Prostate gland (tissue), 2 donors: ENCODE data around the gene UBAC1. TPM values are rescaled to one million over a fixed set of nuclear protein-coding genes. Genes with fewer than 3 reads are reported as not detected.
"Not testable (repeated sequence)": the region's sequence is repeated elsewhere in the genome, so short reads cannot be mapped to it uniquely, and the experiment has no call there.

Experiments used
- DNase-seq: peaks from one replicate; pipeline ENCODE4 v3.0.0-alpha.2; 2019; ENCODE audit warnings: low spot score
- H3K27ac ChIP-seq, 2 donors: fragments of 200-600 bp; sonication (generic); 2 replicates each; pipeline ENCODE4 v1.5.1; 2017 to 2019
- H3K27me3 ChIP-seq: fragments of 200-600 bp; sonication (generic); replicated peaks from 2 replicates; pipeline ENCODE4 v1.5.1; 2019; ENCODE audit not compliant: insufficient read depth
- H3K36me3 ChIP-seq, 2 donors: fragments of 200-600 bp; sonication (generic); 1 replicate in 1 of 2; 2 replicates in 1 of 2; pipeline versions ENCODE4 v1.5.1 to v1.8.1; 2017 to 2019
- H3K4me1 ChIP-seq: fragments of 200-600 bp; sonication (generic); replicated peaks from 2 replicates; pipeline ENCODE4 v1.5.1; 2019
- H3K4me3 ChIP-seq, 2 donors: fragments of 200-600 bp; sonication (generic); 2 replicates each; pipeline ENCODE4 v1.5.1; 2017 to 2019
- H3K9me3 ChIP-seq: fragments of 200-600 bp; sonication (generic); 2 replicates; pipeline ENCODE4 v1.5.1; 2017
- CTCF ChIP-seq, 4 experiments: fragments of 200-600 bp in 2 of 4; fragments of 450-650 bp in 2 of 4; sonication (generic) in 2 of 4; IDR thresholded peaks; 1 replicate in 3 of 4; 2 replicates in 1 of 4; pipeline ENCODE4 v1.5.1; 2016 to 2019; ENCODE audit warnings: antibody characterized with exemption in 4 of 4, mild to moderate bottlenecking in 2 of 4, moderate library complexity in 2 of 4
- POLR2A ChIP-seq: fragments of 450-650 bp; IDR thresholded peaks from one replicate; pipeline ENCODE4 v1.6.1; 2016; ENCODE audit warnings: antibody characterized with exemption, mild to moderate bottlenecking
- POLR2AphosphoS5 ChIP-seq: sonication (generic); formaldehyde crosslinking; IDR thresholded peaks from one replicate; pipeline ENCODE4 v1.6.1; 2017; ENCODE audit warnings: antibody characterized with exemption
- WGBS: methylation state at CpG from one replicate; pipeline ENCODE4 v1.1.5; 2018; 5-methylcytosine and 5-hydroxymethylcytosine counted together
- intact Hi-C: fragments of 100-400 bp; cut with DNase I; formaldehyde crosslinking; loops from one replicate; pipeline ENCODE4 v1.14.2; 2022
- total RNA-seq, 2 donors: library from RNA; depleted of rRNA; stranded (reverse); fragments of >200 nt; gene quantifications; one replicate each; pipeline ENCODE4 v1.1.0, GENCODE V29; 2016

UBAC1 gene
- total RNA-seq, 2 donors from 2014 or later, result 53.7 to 59.1 TPM

- no peaks in the 10 kb centered on the region for H3K27me3 ChIP-seq
- no peaks in the 10 kb centered on the region for H3K36me3 ChIP-seq
- no peak overlapping the region for H3K4me3 ChIP-seq
- no peak overlapping the region for H3K27ac ChIP-seq
- TF ChIP-seq POLR2A (no peak), POLR2AphosphoS5 (no peak), CTCF (IDR thresholded peaks at IDR 0.05) (no peak)
- intact Hi-C loops, result loop anchor here (10.0 kb wide), 2 partner anchors 103 to 363 kb away; no protein-coding TSS in a partner anchor
- DNase-seq, result no peak
- 51% methylated on average over 5 of the region's 5 CpGs for WGBS
- no peaks in the 10 kb centered on the region for H3K4me1 ChIP-seq
- H3K9me3 ChIP-seq, result no peaks in the 10 kb centered on the region
Observed at GRCh38 chr9:135968083-135968476, 6.9 kb upstream of the UBAC1 start.

GRCh38 chr9:135966916-135967260, 5.7 kb upstream of the UBAC1 start:
- H3K9me3 ChIP-seq, DNase-seq, H3K4me1 ChIP-seq, H3K27ac ChIP-seq, H3K4me3 ChIP-seq, H3K27me3 ChIP-seq, H3K36me3 ChIP-seq: not testable (repeated sequence)
- intact Hi-C loops, result loop anchor here (1.0 to 10.0 kb wide), 3 partner anchors 102 to 362 kb away; no protein-coding TSS in a partner anchor
- 78% methylated on average over 13 of the region's 16 CpGs for WGBS

- Histone ChIP-seq H3K9me3 (no peaks in the 10 kb centered on the region), H3K4me1 (no peaks in the 10 kb centered on the region), H3K36me3 (no peaks in the 10 kb centered on the region), H3K4me3 (no peak overlapping the region), H3K27me3 (no peaks in the 10 kb centered on the region), H3K27ac (no peak overlapping the region)
- DNase-seq, result no peak
- TF ChIP-seq CTCF (IDR thresholded peaks at IDR 0.05) (no peak), POLR2AphosphoS5 (no peak), POLR2A (no peak)
- 64% methylated on average over 11 of the region's 11 CpGs for WGBS
- intact Hi-C loops, result loop anchor here (10.0 kb wide), 2 partner anchors 100 to 360 kb away; no protein-coding TSS in a partner anchor
Observed at GRCh38 chr9:135965124-135965756, 4.1 kb upstream of the UBAC1 start.

- peaks cover 3% of the 10 kb centered on the region for H3K4me1 ChIP-seq
- 55% methylated on average over 10 of the region's 10 CpGs for WGBS
- H3K27ac ChIP-seq, result no peak overlapping the region
- H3K4me3 ChIP-seq, result no peak overlapping the region
- no peaks in the 10 kb centered on the region for H3K36me3 ChIP-seq
- H3K9me3 ChIP-seq, result no peaks in the 10 kb centered on the region
- no peaks in the 10 kb centered on the region for H3K27me3 ChIP-seq
- peak; percentile 33 for DNase-seq
- intact Hi-C loops, result loop anchor here (5.0 to 10.0 kb wide), 3 partner anchors 57 to 359 kb away; partner anchors contain the start of gene CAMSAP1
- TF ChIP-seq POLR2A, result no peak
- TF ChIP-seq CTCF (IDR thresholded peaks at IDR 0.05), result no peak
- peak; percentile 56 for TF ChIP-seq POLR2AphosphoS5
Observed at GRCh38 chr9:135963938-135964337, 2.8 kb upstream of the UBAC1 start.

- WGBS, result 84% methylated on average over 8 of the region's 8 CpGs
- H3K27me3 ChIP-seq, result no peaks in the 10 kb centered on the region
- intact Hi-C loops, result loop anchor here (5.0 to 10.0 kb wide), 3 partner anchors 56 to 359 kb away; partner anchors contain the start of gene CAMSAP1
Observed at GRCh38 chr9:135963338-135963737, 2.2 kb upstream of the UBAC1 start.

More at GRCh38 chr9:135963338-135963737, 2.2 kb upstream of the UBAC1 start:
- H3K9me3 ChIP-seq, result no peaks in the 10 kb centered on the region
- DNase-seq, result no peak
- H3K4me1 ChIP-seq, result peaks cover 3% of the 10 kb centered on the region
- H3K36me3 ChIP-seq, result no peaks in the 10 kb centered on the region
- TF ChIP-seq POLR2A, result no peak
- no peak for TF ChIP-seq POLR2AphosphoS5
- no peak for TF ChIP-seq CTCF (IDR thresholded peaks at IDR 0.05)
- H3K4me3 ChIP-seq, result no peak overlapping the region
- H3K27ac ChIP-seq, result no peak overlapping the region
